Stimulated activated naive CD8-positive, alpha-beta T cell treated with anti-CD3 and anti-CD28 coated beads, Interleukin-15, Interleukin-2, amounts not matched to agents 100 ng/mL and 50 ng/mL, for 24 hours (primary cell): ENCODE measurements around the gene CCNT1.
"Not testable (repeated sequence)": the region's sequence is repeated elsewhere in the genome, so short reads cannot be mapped to it uniquely, and the experiment has no call there.

Experiments
- H3K27ac Mint-ChIP-seq: one replicate; pipeline ENCODE4 v1.8.0; 2021; ENCODE audit warnings: mild to moderate bottlenecking, mixed read lengths
- H3K27me3 Mint-ChIP-seq: one replicate; pipeline ENCODE4 v1.8.0; 2021; ENCODE audit warnings: mixed read lengths
- H3K36me3 Mint-ChIP-seq: one replicate; pipeline ENCODE4 v1.8.0; 2021; ENCODE audit warnings: low read depth, mixed read lengths
- H3K4me1 Mint-ChIP-seq: one replicate; pipeline ENCODE4 v1.8.0; 2021; ENCODE audit warnings: low read depth, mixed read lengths
- H3K4me3 Mint-ChIP-seq: one replicate; pipeline ENCODE4 v1.8.0; 2021; ENCODE audit warnings: mild to moderate bottlenecking, mixed read lengths
- H3K9me3 Mint-ChIP-seq: one replicate; pipeline ENCODE4 v1.8.0; 2021; ENCODE audit warnings: mixed read lengths

Gene CCNT1

DNA sequence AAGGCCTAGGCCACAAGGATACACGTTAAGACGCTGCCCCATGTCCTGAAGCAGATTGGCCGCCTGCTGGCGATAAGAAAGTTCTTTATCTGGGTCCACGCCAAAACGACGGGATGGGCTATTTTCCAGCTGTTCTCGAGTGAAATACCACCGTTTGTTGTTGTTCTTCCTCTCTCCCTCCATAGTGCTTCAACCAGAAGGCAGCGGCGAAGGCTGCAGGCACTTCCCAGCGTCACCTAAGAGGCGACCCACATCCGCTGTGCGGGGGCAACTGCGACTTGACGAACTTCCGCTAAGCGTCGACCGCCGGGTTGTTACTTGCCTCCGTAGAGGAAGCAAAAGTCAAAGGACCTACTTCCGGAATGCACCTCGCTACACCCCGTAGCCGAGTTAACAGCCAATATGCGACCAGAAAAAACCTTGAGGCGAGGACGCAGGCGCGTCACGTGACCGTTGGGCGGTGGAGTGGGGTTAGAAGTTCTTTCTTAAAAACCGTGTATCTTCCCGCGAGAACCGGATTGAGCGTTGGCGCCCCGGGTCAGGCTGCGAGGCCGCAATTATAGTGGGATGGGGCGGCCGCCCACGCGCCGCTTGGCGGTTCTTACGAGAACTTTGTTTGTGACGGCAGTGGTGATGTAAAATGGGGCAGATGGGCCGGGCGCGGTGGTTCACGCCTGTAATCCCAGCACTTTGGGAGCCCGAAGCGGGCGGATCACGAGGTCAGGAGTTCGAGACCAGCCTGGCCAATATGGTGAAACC is at the start of gene CCNT1:
CCNT1 (minus strand) TSS at position 215 of the 759 bp plus-strand sequence; CDS start at position 183, 32 bp downstream.
- Mint-ChIP-seq H3K4me1 (peaks cover 42% of the 10 kb centered on the region), H3K27ac (peak within 1 kb of the TSS; percentile 95), H3K4me3 (peak within 1 kb of the TSS; percentile 93), H3K9me3 (peaks cover 17% of the 10 kb centered on the region), H3K36me3 (peaks cover 63% of the 10 kb centered on the region), H3K27me3 (peaks cover 2% of the 10 kb centered on the region)

DNA sequence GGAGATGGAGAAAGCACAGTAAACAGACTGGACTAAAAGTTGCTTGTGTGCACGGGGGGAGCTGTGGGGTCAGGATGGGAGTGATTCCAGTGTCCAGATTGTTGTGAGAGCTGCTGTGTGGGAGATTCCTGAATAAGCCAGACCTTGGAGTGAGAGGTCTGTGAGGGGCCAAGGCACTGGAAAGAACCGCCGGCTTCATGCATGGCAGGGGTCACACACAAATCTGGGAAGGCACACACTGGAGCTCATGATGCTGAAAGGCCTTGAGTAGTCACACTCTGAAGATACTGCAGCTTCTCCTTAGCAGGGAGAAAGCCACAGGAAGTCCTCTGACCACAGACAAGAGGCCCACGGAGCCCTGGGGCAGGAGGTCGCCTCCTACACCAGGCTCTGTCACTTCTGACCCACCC is 49.3 kb upstream of the CCNT1 start:
- Mint-ChIP-seq H3K9me3 (no peaks in the 10 kb centered on the region), H3K4me3 (no peak overlapping the region), H3K27me3 (no peaks in the 10 kb centered on the region), H3K36me3 (no peaks in the 10 kb centered on the region), H3K4me1 (peaks cover 17% of the 10 kb centered on the region), H3K27ac (no peak overlapping the region)

DNA sequence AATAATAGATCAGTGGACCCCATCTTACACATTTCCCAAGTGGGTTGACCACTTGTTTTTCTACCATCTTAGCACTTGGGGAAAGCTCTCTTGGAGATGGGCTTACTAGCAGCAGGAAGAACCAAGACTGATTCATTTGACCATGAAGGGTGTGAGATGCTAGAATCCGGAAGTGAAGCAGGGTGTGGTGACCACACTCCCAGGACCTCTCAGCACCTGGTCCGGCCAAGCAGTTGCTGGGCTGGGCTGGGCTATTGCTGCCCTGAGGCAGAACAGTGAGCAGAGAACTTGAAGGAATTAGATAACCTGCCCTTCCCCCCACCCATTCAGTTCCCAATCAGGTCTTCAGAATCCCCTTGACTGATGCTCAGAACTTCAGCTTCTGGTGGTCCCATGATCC is 48.0 kb upstream of the CCNT1 start:
- Mint-ChIP-seq H3K4me1 (peaks cover 17% of the 10 kb centered on the region), H3K27ac (no peak overlapping the region), H3K9me3 (no peaks in the 10 kb centered on the region), H3K36me3 (no peaks in the 10 kb centered on the region), H3K4me3 (no peak overlapping the region), H3K27me3 (no peaks in the 10 kb centered on the region)

DNA sequence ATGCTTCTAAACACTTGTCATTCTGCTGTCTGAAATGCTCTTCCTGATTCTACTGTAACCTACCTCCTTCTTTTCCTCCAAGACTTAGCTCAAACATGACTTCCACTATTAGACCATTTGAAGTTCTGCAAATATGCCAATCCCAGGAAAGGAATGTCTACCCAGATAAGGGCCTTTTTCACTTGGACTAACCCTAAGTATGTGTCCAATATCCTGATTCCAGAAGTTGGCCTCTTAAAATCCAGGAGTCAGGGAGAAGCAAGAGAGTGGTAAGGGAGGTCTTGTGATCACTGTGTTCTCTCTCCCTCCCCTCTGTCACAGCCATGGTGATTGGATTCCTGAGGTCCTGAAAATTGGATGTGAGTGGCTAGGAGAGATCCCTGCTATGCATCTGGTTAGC is 42.2 kb upstream of the CCNT1 start:
- Mint-ChIP-seq H3K4me1 (no peaks in the 10 kb centered on the region), H3K27ac (no peak overlapping the region), H3K36me3 (no peaks in the 10 kb centered on the region), H3K4me3 (no peak overlapping the region), H3K9me3 (no peaks in the 10 kb centered on the region), H3K27me3 (no peaks in the 10 kb centered on the region)

DNA sequence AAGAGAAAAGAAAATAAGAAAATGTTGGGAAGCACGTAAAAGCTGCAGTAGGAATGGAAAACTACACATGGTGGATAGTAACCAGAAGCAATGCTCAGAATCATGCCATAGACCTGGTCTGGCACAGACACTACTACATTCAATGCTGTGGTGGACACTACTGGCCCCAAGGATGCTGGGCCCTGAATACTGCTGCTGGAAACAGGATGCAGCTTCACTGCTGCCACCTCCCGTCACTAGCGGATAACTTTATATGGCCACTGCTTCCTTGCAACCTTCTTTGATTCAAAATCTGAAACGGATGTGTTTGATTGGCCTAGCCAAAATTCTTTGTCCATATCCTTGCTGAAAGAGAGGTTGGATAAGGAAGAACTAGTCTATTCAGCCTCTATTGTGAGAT is 41.7 kb upstream of the CCNT1 start:
- Mint-ChIP-seq H3K4me1 (no peaks in the 10 kb centered on the region), H3K4me3 (no peak overlapping the region), H3K36me3 (no peaks in the 10 kb centered on the region), H3K27ac (no peak overlapping the region), H3K9me3 (no peaks in the 10 kb centered on the region), H3K27me3 (peaks cover 3% of the 10 kb centered on the region)

DNA sequence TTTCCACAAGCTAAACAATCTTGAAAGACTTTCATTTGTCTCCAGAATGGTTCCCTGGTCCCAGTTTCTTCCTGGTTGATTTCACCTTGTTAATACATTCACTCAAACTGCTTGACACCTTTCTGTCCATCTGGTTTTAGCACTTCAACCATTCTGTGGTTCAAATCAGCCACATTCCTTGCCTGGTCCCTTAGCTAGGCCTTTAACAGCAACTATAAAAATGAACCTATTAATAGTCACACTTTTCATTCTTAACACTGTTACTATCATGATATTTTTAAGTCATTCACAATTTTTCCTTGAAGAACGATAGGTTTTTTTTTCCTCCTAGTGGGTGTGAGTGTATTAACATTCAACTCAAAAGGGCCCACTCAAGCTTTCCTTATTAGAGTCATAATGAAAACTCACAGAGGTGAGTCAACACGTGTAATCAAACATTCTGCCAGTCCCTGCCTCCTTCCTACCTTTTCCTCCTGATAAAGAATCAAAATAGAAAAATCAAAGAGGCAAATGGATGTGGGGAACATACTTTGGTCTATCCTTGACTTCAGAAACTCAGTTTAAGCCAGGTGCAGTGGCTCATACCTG is 34.4 kb upstream of the CCNT1 start:
- Mint-ChIP-seq H3K4me3 (peak overlapping the region; percentile 19), H3K9me3 (no peaks in the 10 kb centered on the region), H3K27me3 (peaks cover 18% of the 10 kb centered on the region), H3K36me3 (no peaks in the 10 kb centered on the region), H3K4me1 (peaks cover 19% of the 10 kb centered on the region), H3K27ac (peak overlapping the region; percentile 88)

DNA sequence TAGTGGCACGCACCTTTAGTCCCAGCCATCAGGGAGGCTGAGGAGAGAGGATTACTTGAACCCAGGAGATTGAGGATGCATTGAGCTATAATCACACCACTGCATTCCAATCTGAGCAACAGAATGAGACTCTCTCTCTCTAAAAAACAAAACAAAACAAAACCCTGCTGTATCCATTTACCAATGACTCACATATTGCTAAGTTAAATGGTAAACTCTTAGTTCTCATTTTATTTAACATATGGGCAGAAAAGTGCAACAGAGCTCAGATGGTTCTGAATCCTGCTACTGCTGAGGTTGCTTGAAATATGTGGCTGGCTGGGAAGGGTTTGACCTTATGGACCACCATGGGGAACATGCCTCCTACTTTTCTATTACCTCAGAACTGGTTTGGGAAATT is 33.7 kb upstream of the CCNT1 start:
- Mint-ChIP-seq H3K36me3 (no peaks in the 10 kb centered on the region), H3K27me3 (peaks cover 18% of the 10 kb centered on the region), H3K9me3 (no peaks in the 10 kb centered on the region), H3K4me1 (peaks cover 19% of the 10 kb centered on the region), H3K27ac (peak overlapping the region; percentile 88), H3K4me3 (no peak overlapping the region)

DNA sequence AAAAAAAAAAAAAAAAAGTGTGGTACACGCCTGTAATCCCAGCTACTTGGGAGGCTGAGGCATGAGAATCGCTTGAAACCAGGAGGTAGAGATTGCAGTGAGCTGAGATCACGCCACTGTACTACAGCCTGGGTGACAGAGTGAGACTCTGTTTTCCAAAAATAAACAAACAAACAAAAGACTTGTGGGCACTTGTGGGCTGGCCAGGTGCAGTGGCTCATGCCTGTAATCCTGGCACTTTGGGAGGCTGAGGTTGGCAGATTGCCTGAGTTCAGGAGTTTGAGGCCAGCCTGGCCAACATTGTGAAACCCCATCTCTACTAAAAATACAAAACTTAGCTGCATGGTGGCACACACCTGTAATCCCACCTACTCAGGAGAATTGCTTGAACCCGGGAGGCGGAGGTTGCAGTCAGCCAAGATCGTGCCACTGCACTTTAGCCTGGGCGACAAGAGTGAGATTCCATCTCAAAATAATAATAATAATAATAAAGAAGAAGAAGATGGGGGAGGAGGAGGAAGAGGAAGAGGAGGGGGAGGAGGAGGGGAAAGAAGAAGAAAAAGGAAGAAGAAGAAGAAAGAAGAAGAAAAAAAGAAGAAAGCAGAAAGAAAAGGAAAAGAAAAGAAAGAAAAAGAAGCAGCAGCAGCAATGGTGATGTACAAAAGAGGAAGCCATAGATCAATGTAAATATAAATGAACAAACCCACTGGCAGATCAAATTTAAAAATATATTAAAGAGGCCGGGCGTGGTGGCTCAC is 27.9 kb upstream of the CCNT1 start:
- H3K27me3 Mint-ChIP-seq: peaks cover 28% of the 10 kb centered on the region
- H3K9me3 Mint-ChIP-seq: no peaks in the 10 kb centered on the region
- no peaks in the 10 kb centered on the region for H3K4me1 Mint-ChIP-seq
- no peak overlapping the region for H3K27ac Mint-ChIP-seq
- no peaks in the 10 kb centered on the region for H3K36me3 Mint-ChIP-seq
- no peak overlapping the region for H3K4me3 Mint-ChIP-seq

DNA sequence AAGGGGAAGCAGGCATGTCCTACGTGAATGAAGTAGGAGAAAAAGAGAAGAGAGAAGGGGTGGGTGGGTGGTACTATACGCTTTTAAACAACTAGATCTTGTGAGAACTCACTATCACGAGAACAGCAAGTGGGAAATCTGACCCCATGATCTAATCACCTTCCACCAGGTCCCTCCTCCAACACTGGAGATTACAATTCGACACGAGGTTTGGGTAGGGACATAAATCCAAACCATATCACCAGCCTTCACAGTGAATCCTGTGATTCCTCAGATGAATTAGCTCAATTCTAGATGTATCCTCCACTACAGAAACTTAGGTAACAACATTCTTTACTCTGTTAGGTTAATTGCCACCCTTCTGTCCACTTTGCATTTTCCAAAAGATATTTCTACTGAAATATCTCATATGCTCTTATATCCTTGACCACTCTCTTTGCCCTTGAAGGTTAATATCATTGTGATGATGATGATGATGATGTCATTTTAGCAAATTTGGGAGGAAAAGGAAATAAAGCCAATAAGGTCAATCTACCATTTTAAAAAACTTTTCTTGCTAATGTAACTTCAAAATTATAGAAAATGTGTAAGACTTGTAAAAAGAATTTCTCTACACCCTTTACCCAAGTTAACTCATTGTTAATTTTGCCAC is 23.2 kb upstream of the CCNT1 start:
- Mint-ChIP-seq H3K9me3 (no peaks in the 10 kb centered on the region), H3K4me1 (no peaks in the 10 kb centered on the region), H3K4me3 (no peak overlapping the region), H3K36me3 (no peaks in the 10 kb centered on the region), H3K27me3 (peaks cover 23% of the 10 kb centered on the region), H3K27ac (no peak overlapping the region)

DNA sequence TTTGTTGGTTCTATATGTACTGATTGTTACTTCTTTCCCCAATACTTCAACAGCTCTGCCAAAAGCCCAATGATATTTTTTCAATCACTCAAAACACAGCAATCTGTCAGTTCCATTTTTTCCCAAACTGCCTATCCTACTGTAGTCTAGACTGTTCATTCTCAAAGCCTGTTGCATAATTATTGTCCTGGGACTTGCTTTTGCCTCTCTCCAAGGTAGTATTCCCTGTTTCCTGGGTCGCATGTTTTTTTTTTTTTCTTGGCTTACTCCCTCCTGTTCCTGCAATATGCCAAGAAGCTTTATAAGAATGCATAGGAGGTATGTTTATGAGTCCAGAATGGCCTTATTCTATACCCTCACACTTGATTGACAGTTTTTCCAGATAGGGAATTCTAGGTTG is 19.9 kb upstream of the CCNT1 start:
- H3K27ac Mint-ChIP-seq: no peak overlapping the region
- H3K4me1 Mint-ChIP-seq: no peaks in the 10 kb centered on the region
- no peak overlapping the region for H3K4me3 Mint-ChIP-seq
- H3K9me3 Mint-ChIP-seq: no peaks in the 10 kb centered on the region
- H3K36me3 Mint-ChIP-seq: no peaks in the 10 kb centered on the region
- peaks cover 23% of the 10 kb centered on the region for H3K27me3 Mint-ChIP-seq

DNA sequence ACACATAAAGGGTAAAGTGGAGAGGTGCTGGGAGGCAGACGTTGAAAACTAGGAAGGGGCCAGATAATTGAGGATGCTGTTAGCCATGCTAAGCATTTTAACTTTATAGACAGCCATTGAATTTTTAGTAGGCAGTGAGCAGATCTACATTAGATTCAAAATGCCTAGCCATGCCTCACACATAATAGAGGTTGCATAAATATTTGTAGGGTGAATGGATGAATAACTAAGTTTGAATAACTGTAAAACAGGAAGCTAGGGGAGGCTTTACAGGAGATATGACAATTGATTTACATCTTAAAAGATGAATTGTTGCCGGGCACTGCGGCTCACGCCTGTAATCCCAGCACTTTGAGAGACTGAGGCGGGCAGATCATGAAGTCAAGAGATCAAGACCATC is 12.3 kb upstream of the CCNT1 start:
- H3K36me3 Mint-ChIP-seq: no peaks in the 10 kb centered on the region
- H3K4me1 Mint-ChIP-seq: no peaks in the 10 kb centered on the region
- H3K4me3 Mint-ChIP-seq: no peak overlapping the region
- H3K27ac Mint-ChIP-seq: no peak overlapping the region
- H3K27me3 Mint-ChIP-seq: peaks cover 7% of the 10 kb centered on the region
- no peaks in the 10 kb centered on the region for H3K9me3 Mint-ChIP-seq

DNA sequence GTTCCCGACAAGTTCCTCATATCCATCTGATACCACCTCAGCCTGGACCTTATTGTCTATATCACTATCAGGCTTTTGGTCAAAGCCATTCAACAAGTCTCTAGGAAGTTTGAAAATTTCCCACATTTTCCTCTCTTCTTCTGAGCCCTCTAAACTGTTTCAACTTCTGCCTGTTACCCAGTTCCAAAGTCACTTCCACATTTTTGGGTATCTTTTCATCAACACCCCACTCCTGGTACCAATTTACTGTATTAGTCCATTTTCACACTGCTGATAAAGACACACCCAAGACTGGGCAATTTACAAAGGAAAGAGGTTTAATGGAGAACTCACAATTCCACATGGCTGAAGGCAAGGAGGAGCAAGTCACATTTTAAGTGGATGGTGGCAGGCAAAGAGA is 4.2 kb upstream of the CCNT1 start:
- peaks cover 17% of the 10 kb centered on the region for H3K9me3 Mint-ChIP-seq
- H3K36me3 Mint-ChIP-seq: peaks cover 30% of the 10 kb centered on the region
- not testable (repeated sequence) for H3K27me3 Mint-ChIP-seq, H3K27ac Mint-ChIP-seq, H3K4me3 Mint-ChIP-seq
- H3K4me1 Mint-ChIP-seq: peaks cover 12% of the 10 kb centered on the region

DNA sequence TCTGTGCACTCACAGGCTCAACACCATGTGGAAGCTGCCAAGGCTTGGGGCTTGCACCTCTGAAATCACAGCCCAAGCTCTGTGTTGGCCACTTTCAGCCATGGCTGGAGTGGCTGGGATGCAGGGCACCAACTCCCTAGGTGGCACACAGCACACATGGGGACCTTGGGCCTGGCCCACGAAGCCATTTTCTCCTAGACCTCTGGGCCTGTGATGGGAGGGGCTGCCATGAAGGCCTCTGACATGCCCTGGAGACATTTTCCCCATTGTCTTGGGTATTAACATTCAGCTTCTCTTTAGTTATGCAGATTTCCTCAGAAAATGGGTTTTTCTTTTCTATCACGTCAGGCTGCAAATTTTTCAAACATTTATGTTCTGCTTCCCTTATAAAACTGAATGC is 3.7 kb upstream of the CCNT1 start:
- Mint-ChIP-seq H3K4me1 (peaks cover 16% of the 10 kb centered on the region), H3K9me3 (peaks cover 17% of the 10 kb centered on the region), H3K36me3 (peaks cover 33% of the 10 kb centered on the region)
- not testable (repeated sequence) for H3K27me3 Mint-ChIP-seq, H3K4me3 Mint-ChIP-seq, H3K27ac Mint-ChIP-seq

DNA sequence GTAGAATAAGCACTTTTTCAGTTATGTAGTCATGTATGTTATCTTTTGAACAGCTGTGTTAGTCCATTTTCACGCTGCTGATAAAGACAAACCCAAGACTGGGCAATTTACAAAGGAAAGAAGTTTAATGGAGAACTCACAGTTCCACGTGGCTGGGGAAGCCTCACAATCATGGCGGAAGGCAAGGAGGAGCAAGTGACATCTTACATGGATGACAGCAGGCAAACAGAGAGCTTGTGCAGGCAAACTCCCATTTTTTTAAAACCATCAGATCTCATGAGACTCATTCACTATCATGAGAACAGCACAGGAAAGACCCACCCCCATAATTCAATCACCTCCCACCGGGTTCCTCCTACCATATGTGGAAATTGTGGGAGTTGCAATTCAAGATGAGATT is 2.5 kb upstream of the CCNT1 start:
- H3K9me3 Mint-ChIP-seq: peaks cover 17% of the 10 kb centered on the region
- peaks cover 45% of the 10 kb centered on the region for H3K36me3 Mint-ChIP-seq
- H3K27me3 Mint-ChIP-seq: not testable (repeated sequence)

DNA sequence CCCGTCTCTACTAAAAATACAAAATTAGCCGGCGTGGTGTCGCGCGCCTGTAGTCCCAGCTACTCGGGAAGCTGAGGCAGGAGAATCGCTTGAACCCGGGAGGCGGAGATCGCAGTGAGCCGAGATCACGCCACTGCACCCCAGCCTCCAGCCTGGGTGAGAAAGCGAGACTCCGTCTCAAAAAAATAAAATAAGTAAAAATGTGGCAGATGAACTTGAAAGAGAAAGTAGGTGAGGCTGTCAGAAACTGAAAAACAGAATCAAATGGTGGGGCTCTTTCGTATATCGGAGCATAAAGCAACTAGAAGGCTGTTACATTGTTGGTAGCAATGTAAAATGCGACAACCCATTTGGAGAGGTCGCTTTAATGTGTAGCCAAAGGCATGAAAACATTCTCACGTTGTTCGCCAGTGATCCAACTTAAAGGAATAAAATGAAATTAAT is 767 bp upstream of the CCNT1 start:
- Mint-ChIP-seq H3K9me3 (peaks cover 17% of the 10 kb centered on the region), H3K4me3 (peak overlapping the region; percentile 93), H3K27ac (peak overlapping the region; percentile 95), H3K27me3 (peaks cover 2% of the 10 kb centered on the region), H3K4me1 (peaks cover 38% of the 10 kb centered on the region), H3K36me3 (peaks cover 59% of the 10 kb centered on the region)

More for the DNA sequence above, 2.5 kb upstream of the CCNT1 start:
- not testable (repeated sequence) for H3K4me3 Mint-ChIP-seq, H3K27ac Mint-ChIP-seq
- H3K4me1 Mint-ChIP-seq: peaks cover 27% of the 10 kb centered on the region
